Retinal pigment epithelial cell (primary cell): ENCODE measurements around the gene SIGLEC5.
A peak's percentile ranks its signal among the peaks of the same experiment; 100 is the strongest.
"Not testable (repeated sequence)": the region's sequence is repeated elsewhere in the genome, so short reads cannot be mapped to it uniquely, and the experiment has no call there.

Experiments
- DNase-seq: peaks from one replicate; pipeline ENCODE4 v3.0.0-alpha.2; 2010; ENCODE audit warnings: low read depth
- H3K4me3 ChIP-seq: 2 replicates; pipeline ENCODE4 v1.5.1; 2011; ENCODE audit warnings: mild to moderate bottlenecking, low read length, control low read depth, moderate library complexity
- TF ChIP-seq, protein P1 (sequence below): conservative IDR thresholded peaks from 2 replicates; pipeline ENCODE4 v1.5.1; 2011; ENCODE audit warnings: low read depth, low read length, control low read depth, inconsistent platforms

Gene SIGLEC5

DNA sequence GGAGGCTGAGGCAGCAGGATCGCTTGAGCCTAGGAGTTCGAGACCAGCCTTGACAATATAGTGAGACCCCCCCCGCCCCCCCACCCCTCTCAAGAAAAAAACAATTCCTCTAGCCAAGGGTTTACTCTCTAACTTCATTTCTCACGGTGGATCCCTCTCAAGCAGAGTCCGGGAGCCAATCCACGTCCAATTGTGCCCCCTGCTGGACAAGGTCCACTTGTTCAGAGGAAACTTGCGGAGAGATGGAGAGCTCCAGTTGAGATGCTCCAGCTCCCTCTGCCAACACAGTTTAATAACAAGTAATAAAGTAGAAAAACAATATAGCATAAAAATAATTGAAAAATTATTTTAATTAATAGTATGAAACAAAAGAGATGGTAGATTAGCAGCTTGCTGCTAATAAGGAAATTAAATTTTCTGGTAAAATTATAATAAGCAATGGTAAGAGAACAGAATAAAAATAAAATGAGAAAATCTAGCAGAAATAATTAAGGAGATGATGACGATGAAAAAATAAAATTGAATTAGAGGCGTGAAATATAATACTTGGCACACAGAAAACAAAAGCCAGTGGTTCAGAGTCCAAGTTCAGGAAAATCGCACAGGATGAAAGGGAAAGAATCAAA, 30.9 kb upstream of the SIGLEC5 start:
- peak; percentile 30 for DNase-seq
- no peak overlapping the region for H3K4me3 ChIP-seq
- TF ChIP-seq, protein P1, sequence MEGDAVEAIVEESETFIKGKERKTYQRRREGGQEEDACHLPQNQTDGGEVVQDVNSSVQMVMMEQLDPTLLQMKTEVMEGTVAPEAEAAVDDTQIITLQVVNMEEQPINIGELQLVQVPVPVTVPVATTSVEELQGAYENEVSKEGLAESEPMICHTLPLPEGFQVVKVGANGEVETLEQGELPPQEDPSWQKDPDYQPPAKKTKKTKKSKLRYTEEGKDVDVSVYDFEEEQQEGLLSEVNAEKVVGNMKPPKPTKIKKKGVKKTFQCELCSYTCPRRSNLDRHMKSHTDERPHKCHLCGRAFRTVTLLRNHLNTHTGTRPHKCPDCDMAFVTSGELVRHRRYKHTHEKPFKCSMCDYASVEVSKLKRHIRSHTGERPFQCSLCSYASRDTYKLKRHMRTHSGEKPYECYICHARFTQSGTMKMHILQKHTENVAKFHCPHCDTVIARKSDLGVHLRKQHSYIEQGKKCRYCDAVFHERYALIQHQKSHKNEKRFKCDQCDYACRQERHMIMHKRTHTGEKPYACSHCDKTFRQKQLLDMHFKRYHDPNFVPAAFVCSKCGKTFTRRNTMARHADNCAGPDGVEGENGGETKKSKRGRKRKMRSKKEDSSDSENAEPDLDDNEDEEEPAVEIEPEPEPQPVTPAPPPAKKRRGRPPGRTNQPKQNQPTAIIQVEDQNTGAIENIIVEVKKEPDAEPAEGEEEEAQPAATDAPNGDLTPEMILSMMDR, result peak; percentile 73

DNA sequence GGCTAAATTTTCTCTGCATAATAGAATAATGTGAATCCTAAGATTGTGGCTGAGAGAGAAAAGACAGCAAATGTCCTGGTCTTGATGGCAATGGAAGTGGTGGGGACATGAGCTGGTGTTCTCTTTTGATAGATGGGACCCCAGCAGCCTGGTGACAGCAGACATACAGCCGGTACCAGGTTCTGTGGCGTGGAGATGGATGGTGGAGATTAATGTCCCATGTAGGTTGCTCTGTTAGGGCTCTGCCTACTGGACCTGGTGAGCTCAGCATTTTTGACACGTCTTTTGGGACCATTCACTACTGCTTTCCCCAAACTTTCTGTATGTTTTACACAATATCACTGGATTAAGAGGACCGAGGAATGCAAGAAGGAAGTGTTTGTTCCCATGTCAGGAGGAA, 24.6 kb upstream of the SIGLEC5 start:
- no peak overlapping the region for H3K4me3 ChIP-seq
- no peak for DNase-seq
- TF ChIP-seq, protein P1, result no peak

DNA sequence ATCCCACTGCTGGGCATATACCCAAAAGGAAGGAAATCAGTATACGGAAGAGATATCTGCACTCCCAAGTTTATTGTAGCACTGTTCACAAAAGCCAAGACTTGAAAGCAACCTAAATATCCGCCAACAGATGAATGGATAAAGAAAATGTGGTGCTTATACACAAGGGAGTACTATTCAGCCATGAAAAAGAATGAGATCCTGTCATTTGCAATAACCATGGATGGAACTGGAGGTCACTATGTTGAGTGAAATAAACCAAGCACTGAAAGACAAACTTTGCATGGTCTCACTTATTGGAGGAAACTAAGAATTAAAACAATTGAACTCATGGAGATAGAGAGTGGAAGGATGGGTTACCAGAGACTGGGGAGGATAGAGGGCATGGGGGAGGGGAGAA, 23.0 kb upstream of the SIGLEC5 start:
- H3K4me3 ChIP-seq, result no peak overlapping the region
- no peak for DNase-seq
- TF ChIP-seq, protein P1, result no peak

DNA sequence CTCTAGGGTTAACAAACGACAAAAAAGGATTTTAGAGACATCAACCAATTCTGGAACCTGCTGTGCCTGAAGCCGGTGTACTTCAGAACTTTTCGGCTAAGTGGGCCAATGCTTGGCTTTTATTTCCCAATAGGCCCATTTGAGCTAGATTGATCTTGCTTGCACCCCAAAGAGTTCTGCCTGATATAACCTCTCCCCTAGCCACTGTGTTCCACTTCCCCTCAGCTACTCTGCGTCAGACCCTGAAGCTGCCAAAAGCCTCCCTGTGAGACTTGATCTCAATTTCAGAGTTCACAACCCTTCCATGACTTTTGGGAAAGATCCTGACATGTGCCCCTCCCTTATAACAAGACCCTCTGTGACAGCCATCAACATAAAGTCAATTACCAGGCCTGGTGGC, 22.1 kb upstream of the SIGLEC5 start:
- H3K4me3 ChIP-seq, result no peak overlapping the region
- DNase-seq, result no peak
- TF ChIP-seq, protein P1, result no peak

DNA sequence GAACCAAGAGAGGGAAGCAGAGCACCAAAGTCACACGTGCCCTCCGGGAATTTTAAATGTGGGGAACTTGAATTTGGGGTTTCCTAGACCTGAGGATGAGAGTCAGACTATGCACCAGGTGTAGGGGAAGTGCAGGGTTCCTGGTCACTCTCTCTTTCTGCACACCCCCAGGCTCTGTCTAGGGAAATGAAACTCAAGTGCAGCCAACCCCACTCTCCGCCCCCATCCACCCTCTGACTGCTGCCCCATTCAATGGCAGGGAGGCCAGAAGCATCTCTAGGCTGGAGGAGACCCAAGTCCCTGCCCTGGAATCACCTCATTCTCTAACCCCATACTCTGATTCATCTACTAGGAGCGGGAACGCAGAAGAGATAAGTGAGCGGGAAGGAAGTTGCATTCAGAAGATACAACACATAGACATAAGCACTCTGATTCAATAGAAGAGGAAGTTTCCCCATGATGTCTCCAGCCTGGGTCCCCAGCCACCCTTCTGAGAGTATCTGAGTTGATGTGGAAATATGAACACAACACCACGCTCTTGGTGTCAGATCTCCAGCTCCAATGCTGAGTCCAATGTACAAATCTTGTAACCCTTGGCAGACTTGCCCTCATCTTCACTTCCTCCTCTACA, 21.1 kb upstream of the SIGLEC5 start:
- TF ChIP-seq, protein P1, result no peak
- no peak for DNase-seq
- H3K4me3 ChIP-seq, result no peak overlapping the region

DNA sequence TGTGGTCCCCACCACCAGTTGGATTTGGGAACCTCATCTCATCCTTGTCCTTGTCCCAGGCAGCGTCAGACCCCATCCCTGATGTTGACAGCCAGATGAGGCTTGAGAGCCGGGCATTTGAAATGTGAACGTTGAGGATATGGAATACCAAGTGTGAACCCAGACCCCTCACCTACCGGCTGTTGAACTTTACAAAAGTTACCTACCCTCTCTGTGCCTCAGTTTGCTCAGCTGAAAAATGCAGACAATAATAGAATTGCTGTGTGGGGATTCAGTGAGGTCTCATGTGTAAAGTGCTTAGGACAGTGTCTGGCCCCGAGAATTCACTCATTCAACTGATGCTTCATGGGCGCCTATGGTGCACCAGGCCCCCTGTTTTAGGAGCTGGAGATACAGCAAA, 17.1 kb upstream of the SIGLEC5 start:
- TF ChIP-seq, protein P1, result no peak

DNA sequence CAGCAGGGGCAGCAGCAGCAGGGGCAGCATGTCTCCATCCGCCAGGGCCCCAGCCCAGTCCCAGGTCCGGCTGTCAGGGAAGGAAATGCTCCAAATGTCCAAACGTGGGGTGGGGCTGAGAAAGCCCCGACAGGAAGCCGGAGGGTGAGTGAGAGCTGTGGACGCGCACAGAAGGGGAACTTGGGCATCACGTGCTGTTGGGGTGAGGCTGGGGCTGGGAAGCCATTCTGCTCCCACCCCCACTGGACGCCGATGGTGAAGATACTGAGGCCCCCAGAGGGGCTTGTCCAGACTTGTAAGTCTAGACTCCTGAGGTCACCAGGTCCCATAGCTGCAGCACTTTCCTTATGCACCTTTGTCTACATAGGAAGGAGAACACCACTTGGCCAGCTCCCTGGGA, 16.5 kb upstream of the SIGLEC5 start, which contains the start of gene SIGLEC14:
TSS of gene SIGLEC14 (minus strand) at position 96 of the 400 bp plus-strand sequence. CDS start at position 30, 66 bp downstream.
- H3K4me3 ChIP-seq, DNase-seq: not testable (repeated sequence)

More for the DNA sequence above, 17.1 kb upstream of the SIGLEC5 start:
- DNase-seq, result no peak
- H3K4me3 ChIP-seq, result no peak overlapping the region
